Activated CD4-positive, alpha-beta T cell treated with anti-CD3 and anti-CD28 coated beads, Interleukin-2, amount 50 U/mL, for 4 hours (primary cell): ENCODE data around the gene NFATC3.
"Not testable (repeated sequence)": the region's sequence is repeated elsewhere in the genome, so short reads cannot be mapped to it uniquely, and the experiment has no call there.

Source experiments
- DNase-seq, 2 experiments: peaks; one replicate each; pipeline ENCODE4 v3.0.0-alpha.2; 2020

NFATC3 gene

DNA sequence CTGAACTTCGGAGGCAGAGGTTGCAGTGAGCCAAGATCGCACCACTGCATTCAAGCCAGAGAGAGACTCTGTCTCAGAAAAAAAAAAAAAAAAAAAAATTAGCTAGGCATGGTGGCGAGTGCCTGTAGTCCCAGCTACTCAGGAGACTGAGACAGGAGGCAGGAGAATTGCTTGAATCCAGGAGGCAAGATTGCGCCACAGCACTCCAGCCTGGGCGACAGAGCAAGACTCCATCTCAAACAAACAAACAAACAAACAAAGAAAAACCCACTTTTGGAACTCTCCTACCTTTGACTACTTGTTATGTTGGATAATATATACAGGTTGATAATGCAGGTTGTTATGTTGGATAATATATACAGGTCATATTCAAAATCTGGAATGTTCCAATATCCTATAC, 35.3 kb downstream of the NFATC3 start:
- DNase-seq: not testable (repeated sequence)

DNA sequence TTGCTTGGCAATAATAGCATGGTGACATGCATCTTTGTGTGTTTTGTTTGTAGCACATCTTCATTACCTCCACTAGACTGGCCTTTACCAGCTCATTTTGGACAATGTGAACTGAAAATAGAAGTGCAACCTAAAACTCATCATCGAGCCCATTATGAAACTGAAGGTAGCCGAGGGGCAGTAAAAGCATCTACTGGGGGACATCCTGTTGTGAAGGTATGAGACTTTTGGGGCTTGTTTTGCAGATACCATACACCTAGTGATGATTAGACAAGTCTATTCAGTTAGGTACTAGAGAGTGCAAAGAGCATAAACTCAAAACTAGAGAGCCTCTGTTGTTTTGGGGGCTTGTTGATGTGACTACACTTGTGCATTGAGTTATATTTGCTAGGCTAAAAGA, 41.2 kb downstream of the NFATC3 start:
- no peak for DNase-seq

- no peak for DNase-seq
Measured at GRCh38 chr16:68128577-68129305, 43.6 kb downstream of the NFATC3 start.

- no peak for DNase-seq
Measured at GRCh38 chr16:68130520-68130919, 45.4 kb downstream of the NFATC3 start.

DNA sequence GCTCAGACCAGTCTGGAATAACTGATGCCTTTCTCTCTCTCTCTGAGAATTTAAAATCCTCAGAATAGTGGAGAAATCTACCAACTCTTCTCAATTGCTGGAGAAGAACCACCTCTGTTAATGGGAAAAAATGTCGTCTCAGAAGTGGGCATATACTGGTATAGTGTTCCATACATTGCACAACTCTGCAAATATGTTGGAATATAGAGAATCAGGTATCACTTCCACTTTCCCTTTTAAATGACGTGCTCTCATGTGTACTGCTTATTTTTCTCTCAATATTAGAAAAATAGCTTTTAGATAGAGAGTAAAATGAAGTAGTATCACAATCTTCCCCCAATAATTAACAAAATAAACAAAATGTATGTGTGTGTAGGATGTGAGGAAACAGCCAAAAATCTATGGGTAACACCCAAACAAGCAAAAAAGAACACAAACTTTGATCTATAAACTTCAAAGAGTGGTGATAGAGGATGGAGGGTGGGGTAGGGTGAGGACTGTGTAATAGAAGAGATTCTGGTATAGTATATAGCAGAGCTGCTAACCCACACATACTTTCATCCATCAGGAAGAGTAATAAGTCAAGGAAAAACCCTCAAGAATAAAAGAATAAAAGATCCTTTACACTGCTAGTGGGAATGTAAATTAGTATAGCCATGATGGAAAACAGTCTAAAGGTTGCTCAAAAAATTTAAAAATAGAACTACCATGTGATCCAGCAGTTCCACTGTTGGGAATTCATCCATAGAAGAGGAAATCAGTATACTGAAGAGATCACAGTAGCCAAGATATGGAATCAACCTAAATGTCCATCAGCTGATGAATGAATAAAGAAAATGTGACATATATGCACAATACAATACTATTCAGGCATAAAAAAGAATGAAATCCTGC, 46.9 kb downstream of the NFATC3 start:
- no peak for DNase-seq

DNA sequence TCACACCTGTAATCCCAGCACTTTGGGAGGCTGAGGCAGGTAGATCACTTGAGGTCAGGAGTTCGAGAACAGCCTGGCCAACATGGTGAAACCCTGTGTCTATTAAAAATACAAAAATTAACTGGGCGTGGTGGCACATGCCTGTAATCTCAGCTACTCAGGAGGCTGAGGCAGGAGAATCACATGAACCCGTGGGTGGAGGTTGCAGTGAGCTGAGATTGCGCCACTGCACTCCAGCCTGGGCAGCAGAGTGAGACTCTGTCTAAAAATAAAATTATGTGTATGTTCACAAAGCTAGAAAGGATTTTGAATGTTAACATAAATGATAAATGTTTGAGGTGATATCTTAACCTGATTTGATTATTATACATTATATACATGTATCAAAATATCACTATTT, 47.8 kb downstream of the NFATC3 start:
- not testable (repeated sequence) for DNase-seq

DNA sequence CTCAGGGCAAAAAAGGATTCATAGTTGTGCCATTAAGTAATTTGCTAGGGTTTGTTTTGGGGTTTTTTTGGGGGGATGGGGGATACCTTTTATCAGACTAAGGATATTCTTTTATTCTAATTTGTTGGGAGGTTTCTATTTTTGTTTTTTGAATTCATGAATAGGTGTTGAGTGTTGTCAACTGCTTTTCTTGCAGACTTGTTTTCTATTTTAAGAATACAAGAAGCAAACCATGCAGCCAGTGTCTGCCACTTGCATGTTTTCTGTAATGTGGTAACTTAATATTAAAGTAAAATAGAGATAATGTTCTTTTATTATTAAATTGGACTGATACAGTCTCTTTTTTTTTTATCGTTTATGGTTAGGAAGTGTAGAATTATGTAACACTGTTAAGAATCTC, 49.5 kb downstream of the NFATC3 start:
- no peak for DNase-seq

DNA sequence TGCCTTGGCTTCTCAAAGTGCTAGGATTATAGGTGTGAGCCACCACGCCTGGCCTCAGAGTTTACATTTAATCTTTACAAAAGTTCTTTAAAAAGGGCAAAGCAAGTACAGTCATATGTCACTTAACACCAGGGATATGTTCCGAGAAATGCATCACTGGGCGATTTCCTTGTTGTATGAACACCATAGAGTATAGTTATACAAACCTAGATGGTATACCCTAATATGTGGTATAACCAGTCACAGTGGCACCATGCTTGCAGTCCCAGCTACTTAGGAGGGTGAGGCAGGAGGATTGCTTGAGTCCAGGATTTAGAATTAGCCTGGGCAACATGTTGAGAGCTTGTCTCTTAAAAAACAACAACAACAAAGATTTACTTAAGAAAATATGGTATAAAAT, 51.3 kb downstream of the NFATC3 start:
- DNase-seq: no peak

- no peak for DNase-seq
Measured at GRCh38 chr16:68144008-68144407, 58.8 kb downstream of the NFATC3 start.

GRCh38 chr16:68146585-68146984, 61.4 kb downstream of the NFATC3 start:
- no peak for DNase-seq

- no peak for DNase-seq
Measured at GRCh38 chr16:68147444-68147843, 62.3 kb downstream of the NFATC3 start.

- DNase-seq: no peak
Measured at GRCh38 chr16:68149596-68149995, 64.4 kb downstream of the NFATC3 start.

DNA sequence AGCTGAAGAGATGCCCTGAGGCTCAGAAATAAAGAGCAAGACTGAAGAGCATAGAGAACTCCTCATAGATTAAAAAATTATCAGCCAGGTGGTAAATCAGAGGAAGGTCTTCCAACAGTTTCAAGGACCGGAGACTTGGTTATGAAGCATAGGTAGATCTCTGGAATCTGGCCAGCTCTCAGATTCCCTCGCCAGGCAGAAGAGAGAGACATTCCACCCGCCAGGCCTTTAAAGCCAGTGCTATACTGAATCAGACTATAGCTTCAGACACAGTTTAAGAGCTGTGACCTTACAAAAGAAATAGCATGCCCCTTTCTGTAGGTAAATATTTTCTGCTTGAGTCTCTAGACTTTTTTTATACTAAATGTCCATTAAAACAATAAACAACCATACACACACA, 70.3 kb downstream of the NFATC3 start:
- no peak for DNase-seq

DNA sequence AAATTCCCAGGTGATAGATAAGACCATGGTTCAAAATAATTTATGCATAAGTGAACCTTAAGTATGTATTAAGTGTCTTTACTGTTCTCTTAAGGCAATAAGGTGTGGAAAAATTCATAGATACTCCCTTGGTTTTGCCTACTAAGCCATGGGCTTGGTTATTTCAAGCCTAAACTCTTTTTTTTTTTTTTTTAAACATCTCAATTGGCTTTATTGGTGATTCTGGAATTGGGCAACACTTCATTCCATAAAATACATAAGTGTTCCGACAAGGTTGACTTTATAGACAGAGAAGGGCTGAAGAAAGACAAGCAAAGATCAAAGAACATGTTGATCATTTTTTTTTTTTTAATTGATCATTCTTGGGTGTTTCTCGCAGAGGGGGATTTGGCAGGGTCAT, 77.2 kb downstream of the NFATC3 start:
- DNase-seq: no peak

- not testable (repeated sequence) for DNase-seq
Measured at GRCh38 chr16:68163275-68163674, 78.1 kb downstream of the NFATC3 start.

GRCh38 chr16:68166264-68166663, 81.1 kb downstream of the NFATC3 start:
- no peak for DNase-seq

DNA sequence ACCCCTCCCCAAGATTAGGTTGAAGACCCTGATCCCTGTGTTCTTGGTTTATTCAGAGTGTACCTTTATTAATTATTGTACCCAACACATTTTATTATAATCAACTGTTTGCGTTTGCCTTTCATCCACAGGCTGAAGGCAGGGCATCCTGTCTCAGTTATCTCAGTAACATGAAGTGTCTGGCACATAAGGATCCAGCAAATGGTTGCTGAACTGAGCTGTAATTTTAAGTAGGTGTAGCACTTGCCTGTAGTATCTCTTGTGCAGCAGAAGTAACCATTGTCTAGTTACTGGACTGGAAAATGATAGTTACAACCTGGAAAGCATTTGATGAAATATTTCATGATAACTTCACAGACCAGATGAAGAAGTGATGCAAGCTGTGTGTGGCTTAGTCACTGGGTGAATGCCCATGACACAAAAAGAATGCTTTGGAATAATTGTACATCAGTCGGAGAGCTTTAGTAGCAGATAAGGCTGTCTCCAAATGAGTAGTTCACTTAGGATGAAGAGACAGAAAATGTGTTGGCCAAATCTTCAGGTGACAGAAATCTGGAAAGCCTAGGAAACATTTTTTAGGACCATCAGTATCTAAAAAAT, 94.1 kb downstream of the NFATC3 start:
- no peak for DNase-seq

DNA sequence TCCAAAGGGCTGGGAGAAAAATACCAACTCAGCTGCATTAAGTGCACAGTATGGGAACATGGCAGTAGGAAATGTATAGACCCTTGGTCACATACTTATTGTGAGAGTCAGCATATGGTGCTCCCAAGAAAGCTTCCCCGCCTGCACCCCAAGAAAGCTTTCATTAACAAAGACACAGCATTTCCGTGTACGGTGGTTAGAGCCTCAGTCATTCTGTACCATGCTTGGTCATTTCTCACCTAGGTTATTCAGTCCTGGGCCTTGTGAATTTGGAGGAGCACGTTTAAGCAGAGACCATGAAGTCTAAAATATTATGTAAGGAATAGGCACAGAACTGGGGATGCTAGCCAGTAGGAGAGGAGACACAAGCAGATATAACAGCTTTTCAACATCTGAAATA, 94.7 kb downstream of the NFATC3 start:
- DNase-seq: no peak

DNA sequence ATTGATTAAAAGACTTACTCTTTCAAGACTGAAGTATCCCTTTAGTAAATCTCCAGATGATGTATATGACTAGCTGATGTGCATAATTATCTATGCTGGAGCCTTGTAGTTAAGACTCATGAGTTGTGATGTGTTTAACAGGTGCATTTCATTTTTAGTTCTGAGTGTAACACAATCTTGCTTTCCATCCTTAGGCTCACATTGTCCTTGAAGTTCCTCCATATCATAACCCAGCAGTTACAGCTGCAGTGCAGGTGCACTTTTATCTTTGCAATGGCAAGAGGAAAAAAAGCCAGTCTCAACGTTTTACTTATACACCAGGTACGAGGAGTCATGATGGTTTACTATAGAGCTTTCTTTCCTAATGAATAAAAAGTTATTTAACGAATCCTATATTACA, 97.9 kb downstream of the NFATC3 start:
- DNase-seq: no peak

GRCh38 chr16:68186877-68187276, 101.7 kb downstream of the NFATC3 start:
- no peak for DNase-seq

GRCh38 chr16:68187505-68187904, 102.3 kb downstream of the NFATC3 start:
- no peak for DNase-seq

- DNase-seq: no peak
Measured at GRCh38 chr16:68188170-68188569, 103.0 kb downstream of the NFATC3 start.

- no peak for DNase-seq
Measured at GRCh38 chr16:68190081-68190480, 104.9 kb downstream of the NFATC3 start.
